LoVo (cell line): Measurements from ENCODE around the gene SEC16B.

Experiments used
- DNase-seq: peaks from one replicate; pipeline ENCODE4 v3.0.0-alpha.2; 2016; ENCODE audit warnings: low spot score

The SEC16B gene

DNA sequence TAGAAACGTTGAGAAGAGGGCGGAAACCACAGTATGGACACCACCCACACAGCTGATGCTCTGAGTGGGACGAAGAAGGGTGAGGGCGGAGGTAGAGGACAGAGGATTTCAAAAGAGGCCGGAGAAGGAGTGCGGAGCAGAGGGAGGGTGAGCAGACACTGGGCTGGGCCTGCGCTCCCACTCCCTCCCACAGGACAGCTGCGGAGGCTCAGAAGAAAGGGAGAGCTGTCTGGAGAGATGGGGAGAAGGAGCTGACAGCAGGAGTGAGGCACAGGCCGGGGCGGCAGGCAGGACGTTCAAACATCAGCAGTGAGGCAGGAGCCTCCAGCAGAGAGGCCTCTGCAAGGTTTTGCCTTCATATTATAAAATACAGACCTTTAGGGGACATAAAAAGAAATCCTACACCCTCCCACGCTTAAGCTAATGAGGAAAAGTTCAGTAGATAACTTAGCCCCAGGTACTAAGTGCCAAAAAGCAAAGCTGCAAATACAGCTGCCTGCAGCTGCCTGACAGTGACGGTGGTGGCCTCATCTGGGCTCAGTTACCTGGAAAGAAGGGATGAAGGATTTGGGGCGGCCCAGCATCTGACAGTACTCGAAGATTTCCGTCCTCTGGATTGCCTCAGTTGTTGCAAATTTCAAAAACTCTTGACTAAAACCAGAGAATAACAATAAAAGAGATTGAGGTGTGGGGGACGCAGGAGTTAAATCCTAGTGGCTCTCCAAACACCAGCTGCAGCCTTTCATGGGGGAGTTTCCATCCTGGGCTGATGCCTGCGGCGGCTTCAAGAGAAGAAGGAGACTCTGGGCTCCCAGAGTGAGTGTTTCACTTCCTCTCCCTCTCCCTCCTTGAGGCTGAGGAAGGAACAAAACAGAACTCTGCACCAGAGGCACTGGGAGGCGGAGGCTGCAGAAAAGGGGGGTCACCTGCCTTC is 25.6 kb downstream of the SEC16B start:
- no peak for DNase-seq

DNA sequence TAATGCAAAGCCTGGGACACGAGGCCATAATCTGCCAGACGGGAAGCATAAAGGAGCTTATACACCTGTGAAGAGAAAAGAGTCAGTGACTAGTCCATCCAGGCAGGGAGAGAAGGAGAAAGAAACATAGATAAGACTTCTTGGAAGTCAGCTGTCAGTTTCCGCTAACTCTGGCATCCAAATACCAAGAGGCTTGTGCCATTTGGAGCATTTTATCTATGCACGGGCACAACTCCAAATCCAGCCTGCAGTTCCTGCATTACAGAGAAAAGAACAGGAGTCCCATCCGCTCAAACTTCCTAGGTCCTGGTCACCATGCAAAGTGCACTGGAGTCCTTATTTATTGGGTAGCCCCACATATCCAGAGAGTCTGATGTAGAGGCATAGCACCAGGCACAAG is 27.9 kb downstream of the SEC16B start:
- no peak for DNase-seq

DNA sequence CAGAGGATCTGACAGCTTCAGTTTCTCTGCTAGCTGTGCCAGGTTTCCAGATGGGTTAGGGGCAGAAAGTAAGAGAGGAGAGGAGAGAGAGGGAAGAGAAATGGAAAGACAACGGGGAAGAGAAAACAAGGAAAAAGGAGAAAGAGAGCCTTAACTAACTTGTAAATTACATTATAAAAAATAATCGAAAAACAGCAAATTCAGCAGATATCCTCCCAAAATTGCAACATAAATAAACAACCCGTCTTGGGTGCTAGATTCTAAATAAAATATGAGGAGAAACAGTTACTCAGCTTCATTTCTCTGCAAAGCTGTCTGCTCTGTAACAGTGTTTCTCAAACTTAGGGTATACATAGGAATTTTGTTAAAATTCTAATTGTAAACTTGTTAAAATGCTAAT is 29.2 kb downstream of the SEC16B start:
- no peak for DNase-seq

- no peak for DNase-seq
Observed at GRCh38 chr1:177937931-177938330, 31.9 kb downstream of the SEC16B start.

- no peak for DNase-seq
Observed at GRCh38 chr1:177937174-177937770, 32.6 kb downstream of the SEC16B start.

GRCh38 chr1:177935638-177936415 is 34.0 kb downstream of the SEC16B start:
- DNase-seq: no peak

DNA sequence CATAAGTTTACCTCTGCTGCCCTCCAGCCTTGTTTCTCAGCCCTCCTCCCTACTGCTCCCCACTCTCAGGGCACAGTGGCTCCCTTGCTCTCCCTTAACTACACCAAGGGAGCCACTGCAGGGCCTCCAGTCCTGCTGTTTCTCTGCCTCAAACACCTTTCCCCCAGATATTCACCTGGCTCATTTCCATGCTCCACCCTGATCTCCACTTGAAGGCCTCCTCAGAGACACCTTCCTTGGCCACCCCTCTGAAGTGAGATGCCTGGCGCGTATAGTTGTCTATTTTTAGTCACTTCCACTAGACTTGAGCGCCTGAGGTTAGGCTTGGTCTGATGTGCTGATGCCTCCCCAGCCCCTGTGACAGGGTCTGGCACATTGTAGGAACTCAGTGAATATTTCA is 34.9 kb downstream of the SEC16B start:
- no peak for DNase-seq

- DNase-seq: no peak
Observed at GRCh38 chr1:177934461-177934860, 35.4 kb downstream of the SEC16B start.

- no peak for DNase-seq
Observed at GRCh38 chr1:177933881-177934280, 36.0 kb downstream of the SEC16B start.

DNA sequence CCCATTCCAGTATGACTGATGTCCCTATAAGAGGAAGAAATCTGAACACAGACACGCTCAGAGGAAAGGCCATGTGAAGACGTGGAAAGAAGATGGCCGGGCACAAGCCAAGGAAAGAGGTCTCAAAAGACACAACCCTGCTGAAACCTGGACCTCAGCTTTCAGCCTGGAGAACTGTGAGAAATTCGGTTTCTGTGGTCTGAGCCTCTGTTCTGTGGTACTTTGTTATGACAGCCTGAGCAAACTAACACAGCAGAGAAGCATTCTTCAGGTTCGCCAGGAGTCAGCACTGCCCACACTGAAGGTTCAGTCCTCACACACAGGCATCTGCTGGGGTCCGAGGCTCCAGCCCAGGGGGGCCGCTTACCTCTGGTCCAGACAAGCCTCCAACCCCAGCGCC is 37.7 kb downstream of the SEC16B start:
- DNase-seq: no peak

DNA sequence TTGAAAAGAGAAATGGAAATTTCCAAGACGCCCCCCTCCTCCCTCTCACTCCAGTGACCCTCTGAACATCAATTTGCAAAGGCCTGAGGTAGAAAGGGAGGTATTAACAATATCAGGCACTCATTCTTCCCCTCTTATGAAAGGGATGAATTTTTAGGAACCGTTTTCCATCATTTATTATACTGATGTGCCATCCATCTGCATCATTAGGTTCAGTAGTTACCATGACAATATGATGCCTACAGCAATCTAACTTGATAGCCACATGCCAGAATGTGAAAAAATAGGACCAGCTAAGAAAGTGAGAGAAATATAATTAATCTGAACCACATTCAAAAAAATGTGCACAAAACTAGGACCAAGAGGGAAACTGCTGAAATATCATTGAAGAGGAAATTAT is 40.9 kb downstream of the SEC16B start:
- DNase-seq: no peak

- DNase-seq: no peak
Observed at GRCh38 chr1:177928194-177928593, 41.7 kb downstream of the SEC16B start.

- DNase-seq: no peak
Observed at GRCh38 chr1:177927021-177927596, 42.7 kb downstream of the SEC16B start.

DNA sequence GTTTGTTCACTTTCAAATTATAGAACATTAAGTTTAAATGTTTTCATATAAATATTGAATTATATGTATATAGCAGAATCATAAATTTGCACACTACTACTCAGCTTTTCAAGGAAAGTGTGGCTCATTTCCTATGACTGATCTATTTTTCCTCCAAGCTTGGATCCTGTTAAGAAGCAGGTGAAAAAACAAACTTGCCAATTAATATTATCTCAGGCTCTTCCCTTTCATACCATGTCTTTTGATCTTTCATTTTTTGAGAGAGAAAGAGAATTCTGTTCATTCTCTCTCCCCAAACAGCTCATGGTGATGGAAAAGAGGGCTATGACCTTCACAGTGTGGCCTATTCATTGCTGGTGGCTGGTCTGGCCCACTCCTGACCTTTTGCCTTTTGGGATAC is 43.7 kb downstream of the SEC16B start:
- DNase-seq: no peak

DNA sequence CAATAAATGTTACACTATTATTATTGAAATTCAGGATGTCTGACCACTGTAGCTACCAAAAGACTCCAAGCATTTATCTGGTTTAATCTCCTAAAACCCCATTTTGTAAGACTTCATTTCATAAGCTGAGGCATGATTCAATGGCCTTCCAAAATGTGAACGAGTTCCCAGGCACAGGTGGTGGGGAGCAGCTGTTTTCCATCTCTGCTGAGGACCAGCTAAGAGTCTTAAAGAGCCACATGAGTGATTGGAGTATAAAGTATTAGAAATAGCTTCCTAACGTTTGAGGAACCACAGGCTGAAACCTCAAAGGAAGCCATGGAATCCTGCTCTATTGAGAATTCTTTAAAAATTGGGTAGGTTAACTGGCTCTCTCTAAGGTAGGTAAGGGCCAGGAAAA is 44.9 kb downstream of the SEC16B start:
- DNase-seq: no peak

DNA sequence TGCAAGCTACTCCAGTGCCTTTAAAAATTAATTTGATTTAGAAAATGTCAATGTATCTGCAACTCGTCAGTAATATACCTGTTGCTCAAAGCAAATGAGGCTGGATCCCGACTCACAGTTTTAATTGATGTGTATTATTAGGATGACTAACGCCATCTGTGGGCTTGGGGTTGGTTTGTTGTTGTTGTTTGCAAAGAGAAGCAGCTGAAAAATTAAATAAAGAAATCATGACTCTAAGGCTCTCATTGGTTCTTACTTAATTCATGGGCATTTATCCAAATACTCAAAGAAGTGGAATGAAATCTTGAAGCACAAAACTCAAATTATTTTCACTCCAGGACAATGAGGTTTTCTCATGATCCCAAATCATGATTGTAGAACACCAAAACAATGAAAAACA is 46.4 kb downstream of the SEC16B start:
- no peak for DNase-seq

DNA sequence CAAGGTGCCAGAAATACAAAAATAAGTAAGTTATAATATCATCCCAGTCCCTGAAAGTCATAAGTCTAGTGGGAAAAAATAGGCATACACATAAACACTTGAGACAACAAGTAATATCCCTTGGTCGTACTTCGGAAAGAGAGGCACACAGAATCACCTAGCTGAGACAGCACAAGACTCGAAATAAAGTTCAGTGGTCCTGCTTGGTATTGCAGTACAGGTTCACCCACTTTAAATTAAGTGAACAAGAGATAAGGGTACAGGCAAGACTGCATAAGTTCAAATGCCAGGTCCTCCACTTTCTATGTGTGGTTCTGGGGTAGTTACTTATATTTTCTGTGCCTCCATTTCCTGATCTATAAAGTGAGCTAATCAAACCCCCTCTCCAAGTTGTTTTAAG is 47.6 kb downstream of the SEC16B start:
- no peak for DNase-seq

GRCh38 chr1:177921590-177921989 is 48.3 kb downstream of the SEC16B start:
- DNase-seq: no peak

GRCh38 chr1:177920091-177920490 is 49.8 kb downstream of the SEC16B start:
- DNase-seq: no peak

- no peak for DNase-seq
Observed at GRCh38 chr1:177915641-177916040, 54.2 kb downstream of the SEC16B start.

DNA sequence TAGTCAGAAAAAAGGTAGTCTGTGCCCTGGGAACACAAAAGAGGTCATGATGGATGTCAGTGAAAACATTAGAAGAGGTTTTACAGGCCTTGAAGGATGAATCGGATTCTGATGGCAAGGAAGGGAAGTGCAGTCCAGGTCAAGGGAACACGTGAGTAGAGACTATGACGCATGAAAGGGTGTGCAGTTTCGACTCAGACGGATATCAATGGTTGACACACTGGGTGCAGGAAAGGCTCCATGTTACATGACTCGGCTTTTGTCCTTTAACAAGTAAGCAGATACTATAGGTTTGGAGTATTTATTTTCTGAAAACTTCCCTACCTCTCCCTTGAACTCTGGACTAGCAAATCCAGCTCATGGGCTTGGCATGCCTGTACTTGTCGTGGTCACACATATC is 55.3 kb downstream of the SEC16B start:
- no peak for DNase-seq

GRCh38 chr1:177913762-177914540 is 55.9 kb downstream of the SEC16B start:
- DNase-seq: no peak
